ENCODE measurements around the gene ACYP2. TPM values are rescaled to one million over a fixed set of nuclear protein-coding genes. Genes with fewer than 3 reads are reported as not detected.

Gene ACYP2
- total RNA-seq, 4 donors from 2014 or later = 15.6 to 25.1 (median 21.5) TPM

- DNase-seq (ENCODE audit: low spot score in 2 of 2) = no peak
- TF ChIP-seq CTCF (IDR thresholded peaks at IDR 0.05) = no peak
- no peak for TF ChIP-seq POLR2A (IDR thresholded peaks at IDR 0.05)
- TF ChIP-seq EP300 (IDR thresholded peaks at IDR 0.05) = no peak
- Histone ChIP-seq H3K27me3 (no peaks in the 10 kb centered on the region), H3K27ac (no peak overlapping the region), H3K4me3 (no peak overlapping the region), H3K4me1 (no peaks in the 10 kb centered on the region), H3K9me3 (no peaks in the 10 kb centered on the region), H3K36me3 (peaks cover 0 to 11% (median 0%) of the 10 kb centered on the region in 3 donors)
- WGBS, 2 donors = 78 to 82% methylated on average over 6 of the region's 6 CpGs
These were observed 32.4 kb upstream of the ACYP2 start for GRCh38 chr2:54083021-54083420.

GRCh38 chr2:54083445-54083844, 32.0 kb upstream of the ACYP2 start:
- no peak for DNase-seq (ENCODE audit: low spot score in 2 of 2)
- Histone ChIP-seq H3K27me3 (no peaks in the 10 kb centered on the region), H3K9me3 (no peaks in the 10 kb centered on the region), H3K4me1 (no peaks in the 10 kb centered on the region), H3K36me3 (peaks cover 0 to 14% (median 0%) of the 10 kb centered on the region in 3 donors), H3K27ac (no peak overlapping the region), H3K4me3 (no peak overlapping the region)
- WGBS, 2 donors = 71 to 96% methylated on average over 1 of the region's 1 CpG
- TF ChIP-seq CTCF (IDR thresholded peaks at IDR 0.05) = no peak
- no peak for TF ChIP-seq POLR2A (IDR thresholded peaks at IDR 0.05)

GRCh38 chr2:54084600-54084999, 30.8 kb upstream of the ACYP2 start:
- Histone ChIP-seq H3K4me1 (no peaks in the 10 kb centered on the region), H3K27ac (no peak overlapping the region), H3K4me3 (no peak overlapping the region), H3K27me3 (no peaks in the 10 kb centered on the region), H3K36me3 (peaks cover 0 to 14% (median 0%) of the 10 kb centered on the region in 3 donors), H3K9me3 (no peaks in the 10 kb centered on the region)
- TF ChIP-seq EP300 (IDR thresholded peaks at IDR 0.05) (no peak), POLR2A (IDR thresholded peaks at IDR 0.05) (no peak), CTCF (IDR thresholded peaks at IDR 0.05) (no peak)
- no peak for DNase-seq (ENCODE audit: low spot score in 2 of 2)
- WGBS, 2 donors = 59 to 62% methylated on average over 3 of the region's 3 CpGs

- DNase-seq (ENCODE audit: low spot score in 2 of 2) = no peak
- TF ChIP-seq EP300 (IDR thresholded peaks at IDR 0.05) (no peak), POLR2A (IDR thresholded peaks at IDR 0.05) (no peak), CTCF (IDR thresholded peaks at IDR 0.05) (no peak)
- H3K27me3 ChIP-seq = no peaks in the 10 kb centered on the region
- H3K4me3 ChIP-seq = no peak overlapping the region
- H3K36me3 ChIP-seq = peaks cover 0 to 12% (median 0%) of the 10 kb centered on the region in 3 donors
- WGBS, 2 donors = 70 to 78% methylated on average over 10 of the region's 10 CpGs
- no peaks in the 10 kb centered on the region for H3K9me3 ChIP-seq
- no peaks in the 10 kb centered on the region for H3K4me1 ChIP-seq
- H3K27ac ChIP-seq = no peak overlapping the region
These were observed 30.3 kb upstream of the ACYP2 start for GRCh38 chr2:54085069-54085468.

- H3K36me3 ChIP-seq = peaks cover 0 to 5% (median 0%) of the 10 kb centered on the region in 3 donors
- TF ChIP-seq EP300 (IDR thresholded peaks at IDR 0.05) = no peak
- TF ChIP-seq POLR2A (IDR thresholded peaks at IDR 0.05) = no peak
- no peak for TF ChIP-seq CTCF (IDR thresholded peaks at IDR 0.05)
- 95 to 97% methylated on average over 2 of the region's 2 CpGs for WGBS, 2 donors
- H3K4me1 ChIP-seq = no peaks in the 10 kb centered on the region
- H3K27me3 ChIP-seq = no peaks in the 10 kb centered on the region
- no peak overlapping the region for H3K27ac ChIP-seq
- no peak for DNase-seq (ENCODE audit: low spot score in 2 of 2)
- H3K4me3 ChIP-seq = no peak overlapping the region
- H3K9me3 ChIP-seq = no peaks in the 10 kb centered on the region
These were observed 29.3 kb upstream of the ACYP2 start for GRCh38 chr2:54086157-54086556.
